NCI-H510A treated with DMSO at 0.1 percent for 48 hours (cell line): ENCODE measurements around the gene ANK3.
A peak's percentile ranks its signal among the peaks of the same experiment; 100 is the strongest.

ENCODE experiments used
- DNase-seq: peaks from one replicate; lab custom pipeline; 2025; lab: John Stamatoyannopoulos, UW

The ANK3 gene

DNA sequence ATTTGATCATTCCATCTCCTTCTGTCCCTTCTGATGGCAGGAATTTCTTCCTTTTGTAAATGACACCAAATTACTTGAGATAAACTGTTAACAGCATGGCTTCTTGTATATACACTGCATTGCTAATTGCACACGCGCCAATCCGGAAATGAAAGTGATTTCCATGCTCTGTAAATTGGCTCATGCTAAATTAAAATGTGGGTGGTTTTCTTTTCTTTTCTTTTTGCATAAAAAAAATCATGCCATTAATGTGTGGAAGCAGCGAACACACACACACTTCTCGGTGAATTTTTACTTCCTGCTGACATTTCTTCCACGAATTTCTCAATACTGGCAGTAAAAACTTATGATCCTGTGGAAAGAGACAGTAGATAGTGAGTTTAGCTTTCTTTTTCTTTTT is 360.2 kb downstream of the ANK3 start:
- no peak for DNase-seq

DNA sequence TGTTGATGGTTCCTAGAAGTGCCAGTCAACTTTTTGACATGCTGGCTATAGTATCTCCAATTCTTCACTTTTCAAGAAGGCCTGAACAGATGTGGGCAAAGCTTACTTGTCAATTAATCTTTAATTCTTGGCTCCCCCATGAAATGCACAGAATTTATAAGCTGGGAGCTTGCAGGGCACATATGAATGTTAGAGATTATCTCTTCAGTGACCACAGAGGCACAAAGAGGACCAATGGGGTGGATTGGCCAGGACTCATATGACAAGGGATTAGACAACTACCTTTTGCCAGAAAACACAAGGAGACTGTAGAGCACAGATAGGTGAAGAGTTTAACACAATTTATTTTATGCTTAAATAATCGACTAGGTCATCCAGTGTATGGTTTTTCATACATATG is 361.6 kb downstream of the ANK3 start:
- no peak for DNase-seq

DNA sequence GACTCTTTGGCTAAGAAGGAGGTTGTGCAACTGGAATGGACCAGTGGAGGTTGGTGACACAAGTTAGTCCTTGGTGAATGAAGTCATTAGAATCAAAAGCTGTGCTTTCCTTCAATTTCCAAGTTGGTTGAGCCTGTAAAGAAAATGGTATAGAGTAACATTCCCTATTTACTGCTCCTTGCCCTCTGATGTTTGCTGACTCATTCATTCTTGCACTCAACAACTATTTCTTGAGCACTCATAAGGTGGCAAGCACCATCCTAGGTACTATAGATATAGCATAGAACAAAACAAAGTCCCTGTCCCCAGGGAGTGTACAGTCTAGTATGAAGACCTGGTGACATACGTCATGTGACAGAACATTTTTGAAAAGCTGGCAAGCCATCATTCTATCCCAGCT is 364.4 kb downstream of the ANK3 start:
- DNase-seq, result no peak

DNA sequence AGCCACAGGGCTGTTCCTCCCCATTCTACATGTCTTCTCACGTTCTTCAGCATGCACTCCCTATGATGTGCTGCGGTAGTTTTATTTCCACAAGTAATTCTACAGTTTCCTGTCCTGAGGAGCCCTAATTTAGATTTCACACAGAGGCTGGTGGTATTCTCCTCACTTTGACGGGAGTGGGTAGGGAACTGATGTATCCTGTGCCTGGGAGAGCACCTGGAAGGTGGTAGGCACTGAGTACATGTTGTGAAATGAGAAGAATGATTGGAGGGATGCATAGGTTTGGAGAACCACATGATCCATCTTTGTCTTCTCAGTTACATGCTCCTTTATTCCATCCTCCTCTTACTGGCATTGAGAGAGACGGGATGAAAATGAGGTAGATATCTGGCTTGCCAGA is 365.2 kb downstream of the ANK3 start:
- no peak for DNase-seq

DNA sequence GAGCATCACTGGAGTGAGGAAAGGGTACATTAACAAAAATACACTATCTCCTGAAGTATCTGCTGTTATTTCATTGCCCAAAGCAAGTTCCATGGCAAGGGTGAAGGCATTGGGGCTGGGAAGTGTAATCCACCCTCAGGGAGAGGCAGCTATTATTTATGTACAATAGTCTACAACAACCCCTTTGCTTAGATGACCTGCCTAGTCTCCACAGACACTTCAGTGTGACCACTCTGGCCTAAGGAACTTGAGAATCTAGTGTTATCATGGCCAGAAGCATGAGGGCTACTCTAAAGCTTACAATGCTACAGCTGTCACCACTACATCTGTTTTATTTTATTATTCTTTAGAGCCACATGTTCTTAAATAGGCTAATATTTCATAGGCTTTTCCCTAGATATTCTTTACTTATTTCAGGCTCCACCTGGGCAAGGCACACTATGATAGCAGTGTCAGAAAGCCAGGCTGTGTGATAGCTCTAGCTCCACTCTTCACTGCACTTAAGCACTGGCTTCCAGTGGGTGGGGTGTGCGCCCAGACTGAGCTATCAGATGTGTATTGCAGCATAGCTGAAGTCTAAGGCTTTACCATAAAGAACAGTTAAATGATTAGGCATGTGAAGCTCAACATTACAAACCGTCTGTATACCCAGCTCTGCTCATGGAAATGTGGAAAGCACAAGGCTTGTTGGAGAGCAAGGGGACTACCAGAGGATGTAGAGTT is 366.4 kb downstream of the ANK3 start:
- no peak for DNase-seq

DNA sequence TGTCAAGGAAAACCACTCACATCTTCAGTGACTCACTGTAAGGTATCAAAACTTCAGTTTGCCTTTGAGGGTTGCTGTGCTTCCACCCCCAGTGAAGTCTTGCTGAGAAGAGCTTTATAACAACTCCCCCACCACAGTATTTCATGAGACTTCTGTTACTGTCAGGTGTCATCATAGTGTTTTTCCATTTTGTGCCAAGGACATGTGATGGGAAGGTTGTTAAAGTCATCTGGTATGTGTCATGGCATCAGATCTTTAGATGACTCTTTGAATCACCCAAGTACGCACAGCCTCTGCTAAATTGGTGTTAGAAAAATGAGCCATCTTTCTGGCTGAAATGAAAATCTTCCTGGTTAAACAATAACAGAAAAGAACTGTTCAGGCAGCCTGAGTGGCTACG is 368.3 kb downstream of the ANK3 start:
- no peak for DNase-seq

DNA sequence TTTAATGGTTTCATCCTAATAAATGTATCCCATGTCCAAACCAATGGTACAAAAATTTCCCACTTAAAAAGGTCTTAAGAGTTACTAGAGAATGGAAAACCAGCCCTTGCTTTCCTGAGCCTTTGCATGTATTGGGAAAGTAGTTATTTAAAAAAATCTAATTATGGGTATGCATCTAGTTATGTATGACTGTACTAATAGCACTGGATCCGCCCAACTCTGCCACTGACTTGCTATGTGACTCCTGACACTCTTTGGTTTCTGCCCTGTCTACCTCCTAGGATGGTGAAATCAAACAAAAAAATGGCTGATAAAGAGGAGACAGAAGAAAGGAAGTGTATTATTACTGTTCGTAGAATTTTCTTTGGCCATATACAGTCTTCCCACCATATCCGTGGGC is 372.9 kb downstream of the ANK3 start:
- DNase-seq, result no peak

DNA sequence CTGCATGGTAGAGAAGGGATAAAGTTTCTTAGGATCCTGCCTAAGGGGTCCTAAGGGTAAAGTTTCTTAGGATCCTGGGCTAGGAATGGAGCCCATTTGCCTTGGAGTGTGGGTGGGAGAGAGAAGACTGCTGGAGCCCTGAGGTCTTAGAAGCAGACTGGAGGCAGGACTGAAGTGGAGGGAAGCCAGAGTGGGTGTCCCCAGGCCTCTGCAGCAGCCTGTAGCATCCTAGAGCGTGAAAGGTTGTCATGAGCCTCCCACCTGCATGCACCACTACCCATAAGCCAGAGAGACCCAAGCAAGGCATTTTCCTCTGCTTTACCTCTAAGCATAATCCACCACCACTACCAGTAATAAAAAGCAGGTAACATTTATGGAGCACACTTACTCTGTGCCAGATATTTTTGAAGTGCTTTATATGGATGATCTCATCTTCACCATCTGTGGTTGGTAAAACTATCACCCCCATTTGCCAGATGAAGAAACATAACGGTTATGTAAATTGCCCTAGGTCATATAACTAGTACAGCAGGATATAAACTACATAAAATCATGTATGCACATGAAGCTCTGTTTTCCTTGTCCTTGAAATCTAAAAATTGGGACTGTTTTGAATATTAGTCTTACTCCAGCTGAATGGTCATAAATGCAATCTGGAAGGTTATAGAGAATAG is 379.8 kb downstream of the ANK3 start:
- no peak for DNase-seq

DNA sequence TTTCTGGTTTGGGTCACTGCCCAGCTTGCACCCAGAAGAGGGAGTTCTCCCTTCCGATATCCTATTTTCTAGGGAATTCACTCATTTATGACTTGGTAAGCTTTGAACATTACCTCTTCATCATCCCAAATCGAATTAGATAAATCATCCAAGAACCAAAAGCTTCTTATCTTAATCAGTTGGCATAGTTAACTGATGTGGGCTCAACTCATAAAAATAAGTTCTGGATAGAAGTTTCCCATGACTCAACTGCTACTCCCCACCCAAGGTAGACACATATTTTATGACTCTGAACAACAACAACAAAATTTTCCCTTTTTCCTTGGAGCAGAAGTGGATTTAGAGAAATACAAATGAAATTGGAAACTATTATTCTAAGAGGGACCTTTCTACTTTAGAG is 380.4 kb downstream of the ANK3 start:
- no peak for DNase-seq

DNA sequence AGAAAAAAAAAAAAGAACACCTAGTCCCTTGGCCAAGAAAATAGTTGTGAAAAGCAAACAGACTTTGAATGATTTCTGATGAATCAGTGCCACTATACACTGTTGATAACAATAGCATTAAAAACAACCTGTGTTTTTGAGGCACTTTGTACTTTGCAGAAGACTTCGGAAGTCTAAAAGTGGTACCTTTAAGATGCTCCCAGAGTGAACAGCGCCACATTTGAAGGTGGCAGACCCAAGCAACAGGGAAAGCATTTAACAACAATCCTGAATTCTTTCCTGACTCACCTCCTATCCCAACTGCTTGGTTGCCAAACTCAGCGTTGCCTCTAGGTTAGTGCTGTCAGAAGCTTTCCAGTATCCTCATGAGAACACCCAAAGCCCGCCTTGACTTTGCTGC is 380.9 kb downstream of the ANK3 start:
- DNase-seq, result no peak

DNA sequence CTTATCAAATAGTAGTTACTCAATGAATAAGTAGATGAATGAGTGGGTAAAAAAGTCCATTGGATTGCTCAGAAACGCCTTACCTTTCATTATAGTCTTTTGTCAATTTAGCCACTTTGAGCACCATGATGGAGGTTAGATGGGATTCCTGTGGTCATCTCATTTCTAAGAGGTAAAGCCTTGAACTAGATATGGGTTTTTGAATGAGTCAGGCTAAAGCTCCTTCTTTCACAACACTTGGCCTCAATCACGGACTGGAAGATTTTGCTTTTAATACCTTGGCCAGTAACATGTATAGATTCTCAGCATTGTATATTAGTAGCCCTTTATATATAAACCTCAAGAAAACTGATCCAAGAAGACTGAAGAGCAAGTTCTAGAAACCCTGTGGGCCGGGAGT is 383.6 kb downstream of the ANK3 start:
- no peak for DNase-seq

DNA sequence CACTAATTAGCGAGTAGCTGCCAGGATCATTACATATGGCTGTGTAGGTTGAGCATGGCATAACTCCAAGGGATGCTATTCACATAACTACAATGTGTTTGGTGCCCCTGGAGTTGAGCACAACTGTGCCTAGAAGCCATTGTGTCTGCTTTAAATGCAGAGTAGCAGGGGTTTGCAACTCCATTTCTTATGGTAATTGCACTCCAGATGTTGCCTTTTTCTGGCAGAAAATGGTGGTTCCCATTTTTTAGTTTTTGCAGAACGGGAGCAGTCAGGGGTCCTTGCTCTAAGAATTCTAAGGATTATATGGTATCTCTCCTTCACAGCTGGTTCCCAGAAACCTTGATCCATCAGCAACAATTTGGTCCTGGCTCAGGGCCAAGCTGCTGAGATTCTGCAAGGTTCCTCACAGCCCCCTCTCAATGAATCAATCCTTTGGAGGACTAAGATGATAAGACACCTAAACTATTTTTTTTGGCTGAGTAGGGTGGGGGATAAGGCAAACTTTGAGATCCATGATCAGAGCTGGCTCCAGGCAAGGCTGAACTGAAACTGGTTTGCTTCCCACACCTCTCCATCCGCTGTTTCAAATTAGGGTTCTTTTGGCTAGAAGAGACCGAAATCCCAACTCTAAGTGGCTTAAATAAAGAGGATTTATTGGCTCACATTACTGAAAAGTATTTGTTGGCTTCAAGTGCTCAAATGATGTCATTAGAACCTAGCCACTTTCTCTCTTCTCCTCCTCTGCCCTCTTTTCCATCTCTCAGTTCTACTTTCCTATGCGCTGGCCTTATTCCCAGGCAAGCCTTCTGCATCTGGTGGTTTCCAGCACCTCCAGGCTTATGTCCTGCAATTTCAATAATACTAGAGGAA is 385.8 kb downstream of the ANK3 start:
- DNase-seq, result no peak

DNA sequence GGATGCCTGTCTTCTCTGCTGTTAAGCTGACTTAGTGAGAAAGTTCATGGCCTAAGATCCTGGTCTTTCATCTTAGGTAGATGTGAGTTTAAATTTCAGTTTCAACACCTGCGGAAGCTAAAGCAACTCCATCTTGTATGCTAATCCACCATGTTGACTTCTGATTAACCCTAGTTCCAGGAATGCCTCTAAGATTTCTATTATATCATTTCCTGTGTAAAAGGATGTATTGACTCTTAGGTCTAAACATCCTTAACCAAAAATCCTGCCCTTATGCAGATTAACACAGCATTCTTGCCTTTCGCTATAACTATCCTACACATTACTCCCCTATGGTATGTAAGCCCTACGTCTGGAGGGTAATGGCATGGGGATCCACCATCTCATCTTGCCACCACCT is 388.9 kb downstream of the ANK3 start:
- no peak for DNase-seq

DNA sequence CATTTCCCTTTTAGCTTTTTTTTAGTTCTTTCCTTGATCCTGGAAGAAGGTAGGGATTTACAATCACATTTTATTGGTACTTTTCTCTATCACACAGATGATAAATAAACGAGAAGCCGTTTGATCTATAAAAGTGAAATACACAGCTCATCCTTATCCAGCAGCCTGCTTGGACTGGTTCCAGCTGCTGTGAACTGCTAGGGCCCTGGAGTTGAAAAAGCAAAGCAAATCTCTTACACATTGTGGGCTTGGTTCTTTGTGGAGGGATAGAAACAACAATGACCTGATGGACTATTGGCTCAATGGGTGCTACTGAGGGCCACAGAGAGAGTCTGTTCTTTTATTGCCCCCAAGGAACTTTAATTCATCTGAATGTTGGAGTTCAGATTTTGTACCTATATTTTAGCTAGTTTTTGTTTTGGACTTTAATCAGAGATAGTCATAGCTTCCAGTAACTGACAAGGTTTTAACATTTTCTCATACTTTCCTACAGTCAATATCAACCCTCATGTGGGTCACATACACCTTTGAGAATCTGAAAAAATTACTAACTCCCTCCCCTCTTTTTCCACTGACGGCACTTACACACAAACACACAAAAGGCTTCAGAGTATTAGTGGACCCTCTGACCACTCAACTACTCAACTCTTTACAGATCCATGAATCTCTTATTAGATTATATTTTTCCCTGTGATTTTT is 391.7 kb downstream of the ANK3 start:
- no peak for DNase-seq

DNA sequence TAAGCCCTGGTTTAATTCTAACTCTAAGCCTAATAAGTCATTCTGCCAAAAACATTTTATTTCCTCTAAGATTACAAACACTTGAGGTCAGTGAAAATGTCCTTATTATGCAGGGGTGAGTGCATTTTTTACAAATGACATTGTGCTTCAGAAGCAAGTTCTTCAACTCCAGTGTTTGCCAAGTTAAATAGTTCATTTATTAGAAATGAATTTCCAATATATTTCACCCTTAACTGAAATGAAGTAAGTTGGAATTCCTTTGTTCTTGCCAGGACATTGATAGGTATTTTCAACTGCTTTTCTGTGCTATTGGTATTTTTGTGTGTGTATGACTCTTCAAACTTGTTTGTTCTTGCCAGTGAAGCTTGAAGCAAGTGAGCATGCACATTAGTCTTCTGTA is 393.8 kb downstream of the ANK3 start:
- no peak for DNase-seq

DNA sequence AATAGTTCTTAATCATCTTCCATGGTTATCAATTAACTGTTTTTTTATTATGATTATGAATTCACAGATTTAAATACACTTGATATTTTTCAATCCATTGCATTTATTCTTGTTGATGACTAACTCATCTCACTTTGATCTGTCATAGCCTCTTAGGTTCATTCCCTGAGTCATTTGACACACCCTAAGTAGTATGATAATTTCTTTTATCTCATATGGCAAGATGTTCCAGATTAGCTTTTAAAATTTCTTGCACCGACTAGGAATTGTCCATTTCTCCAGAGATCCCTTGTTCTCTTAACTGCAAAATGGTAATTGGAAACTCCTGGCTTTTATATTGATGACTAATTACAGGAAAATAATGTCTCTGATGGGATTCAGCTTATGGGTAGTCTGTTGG is 395.7 kb downstream of the ANK3 start:
- DNase-seq, result no peak

DNA sequence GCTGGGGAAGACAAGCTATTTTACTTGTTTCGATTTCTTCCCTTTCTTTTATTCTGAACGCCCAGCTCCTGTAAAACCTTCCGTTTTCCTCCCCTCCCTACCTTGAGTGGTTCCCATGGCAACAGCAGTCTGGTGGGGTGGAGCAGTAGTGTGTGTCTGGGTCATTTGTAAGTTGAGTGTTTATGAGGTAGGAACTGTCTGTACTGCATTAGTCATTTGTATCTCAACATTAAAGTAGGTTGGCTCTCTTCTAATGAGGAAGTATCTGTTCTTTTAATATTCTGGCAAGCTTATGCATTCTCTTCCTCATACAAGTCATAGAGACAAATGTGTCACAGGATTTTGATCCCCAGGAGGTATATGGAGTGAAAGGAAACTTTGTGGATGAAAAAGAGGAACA is 398.0 kb downstream of the ANK3 start:
- DNase-seq, result peak; percentile 80

DNA sequence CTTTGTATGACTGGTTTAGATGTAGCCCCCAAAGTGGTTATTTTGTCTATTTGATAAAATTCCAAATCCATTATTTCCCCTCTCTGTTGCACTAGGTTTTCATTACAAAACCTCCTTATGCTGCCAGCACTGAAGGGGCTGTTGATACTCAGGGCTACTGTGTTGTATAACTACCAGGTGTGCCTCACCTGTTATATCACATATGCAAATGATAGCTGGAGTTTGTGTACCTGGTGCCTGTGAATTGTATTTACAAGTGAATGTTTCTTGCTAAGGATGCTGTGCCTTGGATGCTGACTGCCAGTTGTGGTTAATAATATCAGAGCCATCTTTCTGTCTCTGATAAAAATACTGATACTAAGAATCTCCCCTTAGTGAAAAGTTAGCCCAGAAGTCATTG is 398.6 kb downstream of the ANK3 start:
- peak; percentile 58 for DNase-seq

DNA sequence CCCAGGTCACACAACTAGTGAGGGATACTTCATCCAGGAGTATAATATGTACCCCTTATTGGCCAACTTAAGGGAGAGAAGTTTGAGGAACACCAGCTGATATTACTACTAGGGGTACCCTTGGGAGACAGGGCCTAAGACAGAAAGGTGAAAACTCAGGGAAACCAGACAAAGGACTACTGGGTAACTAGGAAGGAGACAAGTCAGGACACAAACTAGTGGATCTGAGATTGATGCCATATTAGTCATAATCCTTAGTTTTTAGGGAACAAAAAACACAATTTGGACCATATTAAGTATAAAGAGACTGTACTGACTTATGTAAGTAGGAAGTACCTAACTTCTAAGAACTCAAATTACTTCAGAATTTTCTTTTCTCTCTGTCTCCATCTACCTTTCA is 404.0 kb downstream of the ANK3 start:
- DNase-seq, result no peak

DNA sequence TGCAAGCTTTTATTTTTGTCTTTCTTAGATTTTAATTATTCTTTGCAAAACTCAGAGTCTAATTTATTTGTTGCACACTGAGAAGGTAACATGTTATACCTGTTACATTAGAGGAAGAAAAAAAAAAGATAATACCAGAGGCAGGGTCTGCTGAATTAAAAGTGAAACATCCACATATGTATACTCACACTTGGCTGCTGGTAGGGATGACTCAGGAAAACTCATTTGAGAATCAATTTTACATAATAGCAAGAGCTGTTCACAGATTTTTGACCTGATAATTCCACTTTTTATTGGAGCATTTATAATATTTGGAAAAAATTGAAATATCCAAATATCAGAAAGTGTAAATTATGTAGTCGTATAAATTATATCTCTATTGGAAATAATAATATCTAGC is 405.3 kb downstream of the ANK3 start:
- no peak for DNase-seq

DNA sequence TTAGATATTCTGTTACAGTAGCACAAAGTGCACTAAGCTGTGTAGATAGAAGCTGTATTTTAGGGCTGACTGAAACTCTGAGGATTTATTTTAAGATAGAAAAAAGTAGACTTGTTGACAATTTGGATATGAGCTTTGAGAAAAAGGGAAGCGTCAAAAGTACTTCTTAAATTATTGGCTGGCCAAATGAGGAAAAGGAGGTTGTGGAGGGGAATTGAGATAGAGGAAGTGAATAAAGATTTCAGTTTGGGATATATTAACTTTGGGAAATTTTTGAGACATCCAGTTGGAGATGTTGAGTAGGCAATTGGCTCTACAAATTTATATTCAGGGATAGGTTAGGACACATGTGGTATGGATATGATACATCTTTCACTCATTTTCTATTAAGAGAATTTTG is 409.3 kb downstream of the ANK3 start:
- DNase-seq, result no peak

DNA sequence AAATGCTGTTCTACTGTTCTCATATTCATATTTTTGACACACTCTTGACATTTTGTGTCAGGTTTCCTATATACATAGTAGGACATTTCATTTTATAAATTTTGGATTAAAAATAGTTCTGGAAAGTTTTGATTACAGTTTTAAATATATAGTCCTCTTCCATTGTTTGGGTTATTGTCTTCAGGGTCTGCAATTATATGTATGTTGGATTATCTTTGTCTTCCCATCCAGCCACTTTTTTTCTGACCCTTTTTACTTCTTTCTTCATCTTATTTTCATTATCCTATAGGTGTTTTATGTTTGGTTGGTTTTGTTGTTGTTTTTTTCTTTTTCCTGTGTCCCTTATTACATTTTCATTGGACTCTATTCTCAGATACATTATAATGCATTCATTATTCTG is 412.2 kb downstream of the ANK3 start:
- no peak for DNase-seq

DNA sequence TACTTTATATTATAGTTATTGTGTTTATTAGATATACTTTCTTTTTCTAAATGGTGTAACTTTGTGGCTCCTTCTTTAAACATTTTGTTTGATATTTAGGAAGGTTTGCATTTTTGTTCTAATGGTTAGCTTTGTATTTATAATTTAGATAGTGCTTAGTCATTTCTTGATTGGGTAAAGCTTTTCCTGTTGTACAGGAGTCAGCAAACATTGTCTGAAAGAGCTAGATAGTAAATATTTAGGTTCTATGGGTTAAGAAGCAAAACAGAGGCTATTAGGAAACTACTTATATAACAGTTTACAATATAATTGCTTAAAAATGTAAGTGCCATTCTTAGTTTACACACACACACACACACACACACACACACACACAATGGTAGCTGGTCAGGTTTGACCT is 412.8 kb downstream of the ANK3 start:
- no peak for DNase-seq
